ENCODE results near the gene LRRC4C.

GRCh38 chr11:41379084-41379483, 80.4 kb downstream of the LRRC4C start:
- TF ChIP-seq, protein P1, sequence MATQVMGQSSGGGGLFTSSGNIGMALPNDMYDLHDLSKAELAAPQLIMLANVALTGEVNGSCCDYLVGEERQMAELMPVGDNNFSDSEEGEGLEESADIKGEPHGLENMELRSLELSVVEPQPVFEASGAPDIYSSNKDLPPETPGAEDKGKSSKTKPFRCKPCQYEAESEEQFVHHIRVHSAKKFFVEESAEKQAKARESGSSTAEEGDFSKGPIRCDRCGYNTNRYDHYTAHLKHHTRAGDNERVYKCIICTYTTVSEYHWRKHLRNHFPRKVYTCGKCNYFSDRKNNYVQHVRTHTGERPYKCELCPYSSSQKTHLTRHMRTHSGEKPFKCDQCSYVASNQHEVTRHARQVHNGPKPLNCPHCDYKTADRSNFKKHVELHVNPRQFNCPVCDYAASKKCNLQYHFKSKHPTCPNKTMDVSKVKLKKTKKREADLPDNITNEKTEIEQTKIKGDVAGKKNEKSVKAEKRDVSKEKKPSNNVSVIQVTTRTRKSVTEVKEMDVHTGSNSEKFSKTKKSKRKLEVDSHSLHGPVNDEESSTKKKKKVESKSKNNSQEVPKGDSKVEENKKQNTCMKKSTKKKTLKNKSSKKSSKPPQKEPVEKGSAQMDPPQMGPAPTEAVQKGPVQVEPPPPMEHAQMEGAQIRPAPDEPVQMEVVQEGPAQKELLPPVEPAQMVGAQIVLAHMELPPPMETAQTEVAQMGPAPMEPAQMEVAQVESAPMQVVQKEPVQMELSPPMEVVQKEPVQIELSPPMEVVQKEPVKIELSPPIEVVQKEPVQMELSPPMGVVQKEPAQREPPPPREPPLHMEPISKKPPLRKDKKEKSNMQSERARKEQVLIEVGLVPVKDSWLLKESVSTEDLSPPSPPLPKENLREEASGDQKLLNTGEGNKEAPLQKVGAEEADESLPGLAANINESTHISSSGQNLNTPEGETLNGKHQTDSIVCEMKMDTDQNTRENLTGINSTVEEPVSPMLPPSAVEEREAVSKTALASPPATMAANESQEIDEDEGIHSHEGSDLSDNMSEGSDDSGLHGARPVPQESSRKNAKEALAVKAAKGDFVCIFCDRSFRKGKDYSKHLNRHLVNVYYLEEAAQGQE (IDR thresholded peaks at IDR 0.05; ENCODE audit: low read depth, low read length), result no peak
- no peak for TF ChIP-seq EP300 (IDR thresholded peaks at IDR 0.05; ENCODE audit: borderline replicate concordance in 1 of 2, low read depth in 1 of 2, low read length in 1 of 2)
- no peak for TF ChIP-seq CTCF (IDR thresholded peaks at IDR 0.05)
- TF ChIP-seq, protein P2, sequence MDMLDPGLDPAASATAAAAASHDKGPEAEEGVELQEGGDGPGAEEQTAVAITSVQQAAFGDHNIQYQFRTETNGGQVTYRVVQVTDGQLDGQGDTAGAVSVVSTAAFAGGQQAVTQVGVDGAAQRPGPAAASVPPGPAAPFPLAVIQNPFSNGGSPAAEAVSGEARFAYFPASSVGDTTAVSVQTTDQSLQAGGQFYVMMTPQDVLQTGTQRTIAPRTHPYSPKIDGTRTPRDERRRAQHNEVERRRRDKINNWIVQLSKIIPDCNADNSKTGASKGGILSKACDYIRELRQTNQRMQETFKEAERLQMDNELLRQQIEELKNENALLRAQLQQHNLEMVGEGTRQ (IDR thresholded peaks at IDR 0.05; ENCODE audit: borderline replicate concordance, low read depth, low read length), result no peak
- no peak for TF ChIP-seq RAD21 (IDR thresholded peaks at IDR 0.05; ENCODE audit: low read length)
- TF ChIP-seq ELF1 (IDR thresholded peaks at IDR 0.05), result no peak

All from SK-N-SH (cell line).